ENCODE data around the gene MT1M.

- no peak for TF ChIP-seq CTCF (IDR thresholded peaks at IDR 0.05)
- TF ChIP-seq POLR2A (IDR thresholded peaks at IDR 0.05) = no peak
Observed at GRCh38 chr16:56652600-56652999, 20.1 kb downstream of the MT1M start.

Data from tibial nerve (tissue), 3 donors.